H9 (cell line): ENCODE measurements around the gene BPIFB1. TPM values are rescaled to one million over a fixed set of nuclear protein-coding genes. Genes with fewer than 3 reads are reported as not detected.

Source experiments
- DNase-seq: peaks from one replicate; pipeline ENCODE4 v3.0.0-alpha.2; 2017
- H2AFZ ChIP-seq: one replicate; pipeline ENCODE4 v1.6.1; 2013; ENCODE audit warnings: mild to moderate bottlenecking, low read length, control low read depth, moderate library complexity
- H2AK5ac ChIP-seq: 2 replicates; pipeline ENCODE4 v1.6.1; 2013; ENCODE audit warnings: low read length, control low read depth, mixed read lengths; ENCODE audit not compliant: insufficient read length
- H2BK120ac ChIP-seq: one replicate; pipeline ENCODE4 v1.6.1; 2013; ENCODE audit warnings: low read depth, mild to moderate bottlenecking, low read length, control low read depth, inconsistent platforms; ENCODE audit not compliant: poor library complexity, severe bottlenecking
- H2BK12ac ChIP-seq: 2 replicates; pipeline ENCODE4 v1.6.1; 2013; ENCODE audit warnings: low read length, control low read depth, mixed read lengths, low read depth; ENCODE audit not compliant: insufficient read length
- H2BK15ac ChIP-seq: 2 replicates; pipeline ENCODE4 v1.6.1; 2013; ENCODE audit warnings: low read depth, low read length, control low read depth
- H2BK20ac ChIP-seq: one replicate; pipeline ENCODE4 v1.6.1; 2013; ENCODE audit warnings: low read depth, mild to moderate bottlenecking, low read length, control low read depth, inconsistent platforms; ENCODE audit not compliant: poor library complexity, severe bottlenecking
- H2BK5ac ChIP-seq: 2 replicates; pipeline ENCODE4 v1.6.1; 2013; ENCODE audit warnings: low read length, control low read depth, mixed read lengths; ENCODE audit not compliant: insufficient read length
- H3K14ac ChIP-seq: 2 replicates; pipeline ENCODE4 v1.6.1; 2013; ENCODE audit warnings: low read length, control low read depth; ENCODE audit not compliant: insufficient read depth
- H3K18ac ChIP-seq: 2 replicates; pipeline ENCODE4 v1.6.1; 2013; ENCODE audit warnings: low read depth, mild to moderate bottlenecking, mixed read lengths, low read length, control low read depth; ENCODE audit not compliant: insufficient read length
- H3K23ac ChIP-seq: 2 replicates; pipeline ENCODE4 v1.6.1; 2013; ENCODE audit warnings: low read length, control low read depth, mixed read lengths, low read depth; ENCODE audit not compliant: insufficient read length
- H3K23me2 ChIP-seq: 2 replicates; pipeline ENCODE4 v1.6.1; 2013; ENCODE audit warnings: low read depth, mild to moderate bottlenecking, mixed read lengths, low read length, control low read depth; ENCODE audit not compliant: insufficient read length, poor library complexity, severe bottlenecking
- H3K27ac ChIP-seq: 2 replicates; pipeline ENCODE4 v1.5.1; 2013; ENCODE audit warnings: low read length, control low read depth, mixed read lengths, low read depth; ENCODE audit not compliant: insufficient read length
- H3K27me3 ChIP-seq: 2 replicates; pipeline ENCODE4 v1.6.1; 2013; ENCODE audit warnings: low read length, control low read depth, inconsistent platforms; ENCODE audit not compliant: insufficient read depth
- H3K4ac ChIP-seq: 2 replicates; pipeline ENCODE4 v1.6.1; 2013; ENCODE audit warnings: low read depth, mild to moderate bottlenecking, control low read depth, inconsistent platforms, low read length, moderate library complexity
- H3K4me1 ChIP-seq: 2 replicates; pipeline ENCODE4 v1.6.1; 2013; ENCODE audit warnings: low read length, control low read depth, inconsistent platforms; ENCODE audit not compliant: insufficient read depth
- H3K4me2 ChIP-seq: 2 replicates; pipeline ENCODE4 v1.6.1; 2013; ENCODE audit warnings: low read length, control low read depth, mixed read lengths; ENCODE audit not compliant: insufficient read length, insufficient read depth
- H3K56ac ChIP-seq: 2 replicates; pipeline ENCODE4 v1.6.1; 2013; ENCODE audit warnings: low read depth, mild to moderate bottlenecking, mixed read lengths, low read length, control low read depth; ENCODE audit not compliant: insufficient read length
- H3K79me1 ChIP-seq: 2 replicates; pipeline ENCODE4 v1.6.1; 2013; ENCODE audit warnings: low read depth, mild to moderate bottlenecking, moderate library complexity, low read length, control low read depth, inconsistent platforms; ENCODE audit not compliant: insufficient read depth, poor library complexity, severe bottlenecking
- H3K79me2 ChIP-seq: 2 replicates; pipeline ENCODE4 v1.6.1; 2013; ENCODE audit warnings: low read length, control low read depth, inconsistent platforms; ENCODE audit not compliant: insufficient read depth
- H3K9ac ChIP-seq: 2 replicates; pipeline ENCODE4 v1.6.1; 2013; ENCODE audit warnings: low read length, control low read depth, mixed read lengths; ENCODE audit not compliant: insufficient read length; ENCODE audit errors: extremely low read depth
- H3K9me3 ChIP-seq: one replicate; pipeline ENCODE4 v1.6.1; 2013; ENCODE audit warnings: low read depth, low read length, inconsistent platforms; ENCODE audit not compliant: control insufficient read depth
- H3T11ph ChIP-seq: one replicate; pipeline ENCODE4 v1.6.1; 2013; ENCODE audit warnings: mild to moderate bottlenecking, low read length, control low read depth, inconsistent platforms
- H4K20me1 ChIP-seq: one replicate; pipeline ENCODE4 v1.6.1; 2013; ENCODE audit not compliant: control insufficient read depth, insufficient read length, insufficient read depth
- H4K5ac ChIP-seq: 2 replicates; pipeline ENCODE4 v1.6.1; 2013; ENCODE audit warnings: low read depth, mild to moderate bottlenecking, mixed read lengths, low read length, control low read depth; ENCODE audit not compliant: insufficient read length
- H4K8ac ChIP-seq: replicated peaks from 2 replicates; pipeline ENCODE4 v1.6.1; 2013; ENCODE audit warnings: low read length, control low read depth, mixed read lengths, low read depth; ENCODE audit not compliant: insufficient read length
- H4K91ac ChIP-seq: 2 replicates; pipeline ENCODE4 v1.6.1; 2013; ENCODE audit warnings: low read depth, mild to moderate bottlenecking, moderate library complexity, mixed read lengths, low read length, control low read depth; ENCODE audit not compliant: insufficient read length
- H3K27ac Mint-ChIP-seq, 3 experiments: 2 replicates in 2 of 3; 3 replicates in 1 of 3; pipeline ENCODE4 v1.8.0; 2020 to 2021; ENCODE audit warnings: mixed read lengths in 3 of 3, mild to moderate bottlenecking in 1 of 3, moderate library complexity in 1 of 3
- H3K27me3 Mint-ChIP-seq: 2 replicates; pipeline ENCODE4 v1.8.0; 2021; ENCODE audit warnings: low read depth, mild to moderate bottlenecking, moderate library complexity, mixed read lengths
- H3K36me3 Mint-ChIP-seq, 3 experiments: 2 replicates in 2 of 3; 3 replicates in 1 of 3; pipeline ENCODE4 v1.8.0; 2020 to 2021; ENCODE audit warnings: low read depth in 3 of 3, mixed read lengths in 3 of 3; ENCODE audit not compliant: insufficient read depth in 1 of 3
- H3K4me1 Mint-ChIP-seq, 2 experiments: 2 replicates each; pipeline ENCODE4 v1.8.0; 2020; ENCODE audit warnings: mixed read lengths in 2 of 2
- H3K4me3 Mint-ChIP-seq, 2 experiments: 2 replicates in 1 of 2; 3 replicates in 1 of 2; pipeline ENCODE4 v1.8.0; 2020 to 2021; ENCODE audit warnings: mild to moderate bottlenecking in 2 of 2, mixed read lengths in 2 of 2, moderate library complexity in 1 of 2
- H3K9me3 Mint-ChIP-seq, 2 experiments: 2 replicates in 1 of 2; 3 replicates in 1 of 2; pipeline ENCODE4 v1.8.0; 2020; ENCODE audit warnings: mild to moderate bottlenecking in 2 of 2, mixed read lengths in 2 of 2, moderate library complexity in 1 of 2
- WGBS: extraction: QIAGEN DNeasy Blood & Tissue Kit; methylation state at CpG from one replicate; pipeline ENCODE4 v1.1.7; 2013; ENCODE audit warnings: missing lambda C conversion rate, low lambda C conversion rate, mixed read lengths; ENCODE audit not compliant: insufficient read length; ENCODE audit errors: extremely low coverage; 5-methylcytosine and 5-hydroxymethylcytosine counted together
- total RNA-seq: library from RNA; stranded (reverse); gene quantifications from 2 replicates; pipeline ENCODE4 v1.2.1, GENCODE V29; 2021
- TF ChIP-seq, protein P1 (sequence below): fragments of 200-600 bp; sonication (generic); conservative IDR thresholded peaks from 3 replicates; pipeline ENCODE4 v1.8.0; 2021; ENCODE audit warnings: antibody characterized with exemption, mild to moderate bottlenecking

Gene BPIFB1
- total RNA-seq, 1 experiment from 2014 or later = not detected

GRCh38 chr20:33252460-33252859, 30.6 kb upstream of the BPIFB1 start:
- Histone ChIP-seq H4K8ac (no peak overlapping the region), H3K18ac (no peak overlapping the region), H3K79me2 (no peaks in the 10 kb centered on the region), H2BK12ac (no peak overlapping the region), H3K4me2 (no peak overlapping the region), H3K4ac (no peak overlapping the region), H3K79me1 (no peaks in the 10 kb centered on the region), H3T11ph (no peak overlapping the region), H3K4me1 (no peaks in the 10 kb centered on the region), H3K27ac (no peak overlapping the region), H3K27me3 (no peaks in the 10 kb centered on the region), H2BK5ac (no peak overlapping the region), H2BK120ac (no peak overlapping the region), H3K9me3 (no peaks in the 10 kb centered on the region), H3K23ac (no peak overlapping the region), H3K23me2 (no peaks in the 10 kb centered on the region), H3K9ac (no peak overlapping the region), H3K56ac (no peak overlapping the region), H4K5ac (no peak overlapping the region), H2BK15ac (no peak overlapping the region), H2AFZ (no peak overlapping the region), H2AK5ac (no peak overlapping the region), H4K91ac (no peak overlapping the region), H3K14ac (no peak overlapping the region), H2BK20ac (no peak overlapping the region), H4K20me1 (no peaks in the 10 kb centered on the region)
- Mint-ChIP-seq H3K9me3 (no peaks in the 10 kb centered on the region; a peak in 1 of 5 replicates), H3K27me3 (peaks cover 7% of the 10 kb centered on the region), H3K27ac (no peak overlapping the region), H3K36me3 (no peaks in the 10 kb centered on the region), H3K4me3 (no peak overlapping the region), H3K4me1 (peaks cover 4% of the 10 kb centered on the region in 2 experiments; a peak in 3 of 4 replicates)
- no peak for DNase-seq
- TF ChIP-seq, protein P1, sequence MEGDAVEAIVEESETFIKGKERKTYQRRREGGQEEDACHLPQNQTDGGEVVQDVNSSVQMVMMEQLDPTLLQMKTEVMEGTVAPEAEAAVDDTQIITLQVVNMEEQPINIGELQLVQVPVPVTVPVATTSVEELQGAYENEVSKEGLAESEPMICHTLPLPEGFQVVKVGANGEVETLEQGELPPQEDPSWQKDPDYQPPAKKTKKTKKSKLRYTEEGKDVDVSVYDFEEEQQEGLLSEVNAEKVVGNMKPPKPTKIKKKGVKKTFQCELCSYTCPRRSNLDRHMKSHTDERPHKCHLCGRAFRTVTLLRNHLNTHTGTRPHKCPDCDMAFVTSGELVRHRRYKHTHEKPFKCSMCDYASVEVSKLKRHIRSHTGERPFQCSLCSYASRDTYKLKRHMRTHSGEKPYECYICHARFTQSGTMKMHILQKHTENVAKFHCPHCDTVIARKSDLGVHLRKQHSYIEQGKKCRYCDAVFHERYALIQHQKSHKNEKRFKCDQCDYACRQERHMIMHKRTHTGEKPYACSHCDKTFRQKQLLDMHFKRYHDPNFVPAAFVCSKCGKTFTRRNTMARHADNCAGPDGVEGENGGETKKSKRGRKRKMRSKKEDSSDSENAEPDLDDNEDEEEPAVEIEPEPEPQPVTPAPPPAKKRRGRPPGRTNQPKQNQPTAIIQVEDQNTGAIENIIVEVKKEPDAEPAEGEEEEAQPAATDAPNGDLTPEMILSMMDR = no peak
- no CpG with 5 or more reads among the region's 3 CpGs for WGBS
